Activated gamma-delta T cell treated with Interleukin-2 at 50 U/mL for 16 hours (primary cell): ENCODE results near the gene BRSK2.

Experiments used
- DNase-seq: peaks from one replicate; pipeline ENCODE4 v3.0.0-alpha.2; 2020

Gene BRSK2

GRCh38 chr11:1469911-1470680 is 80.4 kb downstream of the BRSK2 start:
- no peak for DNase-seq

DNA sequence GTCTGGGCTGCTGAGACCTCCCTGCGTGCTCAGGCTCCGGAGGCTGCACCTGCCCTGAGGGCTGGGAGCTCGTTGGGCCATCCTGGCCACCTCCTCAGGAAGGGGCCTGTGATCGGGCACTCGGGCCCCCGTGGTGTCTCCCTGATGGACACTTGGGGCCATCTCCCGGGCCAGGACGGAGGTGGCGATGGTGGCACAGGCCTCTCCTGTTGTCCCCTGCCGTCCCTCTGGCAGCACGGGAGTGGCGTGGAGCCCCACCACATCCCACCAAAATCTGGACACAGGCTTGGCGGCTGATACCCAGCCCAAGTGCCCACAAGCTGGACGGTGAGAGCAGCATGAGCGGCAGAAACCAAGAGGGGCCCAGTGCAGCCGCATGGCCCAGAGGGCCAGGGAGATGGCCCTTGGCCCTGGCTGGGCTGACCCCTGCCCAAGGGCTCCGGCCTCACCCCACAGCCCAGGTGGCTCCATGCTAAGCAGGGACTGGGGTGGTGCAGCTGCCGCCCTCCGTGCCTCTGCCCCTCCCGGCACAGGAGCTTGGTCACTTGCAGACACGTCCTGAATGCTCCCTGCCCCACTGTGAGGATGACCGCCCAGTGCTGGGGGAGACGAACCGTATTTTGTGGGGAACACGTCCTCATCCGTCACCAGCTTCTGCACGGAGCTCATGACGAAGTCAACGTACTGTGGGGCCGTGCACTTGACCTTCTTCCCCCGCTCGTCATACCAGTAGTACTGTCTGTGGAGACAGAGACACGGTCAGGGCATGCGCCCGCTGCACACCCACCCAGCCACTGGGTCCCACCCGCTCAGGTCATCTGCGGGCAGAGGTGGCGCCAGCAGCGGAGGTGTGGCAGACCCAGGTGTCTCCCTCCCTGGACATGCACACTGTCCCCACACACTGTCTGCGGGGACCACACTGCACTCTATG is 81.2 kb downstream of the BRSK2 start:
- DNase-seq, result no peak

- no peak for DNase-seq
Measured at GRCh38 chr11:1471736-1472135, 82.0 kb downstream of the BRSK2 start.

DNA sequence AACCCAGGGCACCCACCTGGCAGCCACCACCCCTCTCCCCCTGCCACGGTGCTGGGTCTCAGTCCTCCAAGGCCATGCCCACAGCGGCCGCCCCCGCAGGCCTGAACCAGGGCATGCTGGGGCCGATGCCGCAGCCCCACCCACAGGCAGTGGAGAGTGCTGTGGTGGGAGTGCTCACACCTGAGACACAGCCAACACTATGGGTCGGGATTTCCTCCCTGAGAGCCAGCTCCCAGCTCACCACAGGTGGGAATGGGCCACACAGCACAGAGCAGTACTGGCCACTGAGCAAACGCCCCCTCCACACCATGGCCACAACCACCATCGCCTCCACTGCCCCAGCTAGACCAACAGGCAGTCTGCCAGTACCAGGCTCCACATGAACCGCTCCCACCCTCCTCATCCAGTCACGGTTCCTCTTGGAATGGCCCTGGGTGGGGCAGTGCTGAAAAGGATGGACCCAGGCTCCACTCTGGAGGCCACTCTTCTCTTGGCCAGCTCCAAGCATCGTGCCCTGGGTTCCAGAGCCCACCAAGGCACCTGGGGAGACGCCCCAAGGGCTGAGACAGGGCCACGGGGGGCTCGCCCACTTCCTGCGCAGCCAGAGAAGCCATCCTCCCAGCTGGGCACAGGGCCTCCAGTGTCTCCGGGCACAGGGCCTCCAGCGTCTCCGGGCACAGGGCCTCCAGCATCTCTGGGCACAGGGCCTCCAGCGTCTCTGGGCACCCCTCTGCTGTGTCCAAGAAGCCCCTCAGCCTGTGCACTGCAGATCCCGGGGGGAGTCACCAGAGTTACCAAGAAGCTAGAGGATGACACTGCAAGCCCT is 82.7 kb downstream of the BRSK2 start:
- no peak for DNase-seq

DNA sequence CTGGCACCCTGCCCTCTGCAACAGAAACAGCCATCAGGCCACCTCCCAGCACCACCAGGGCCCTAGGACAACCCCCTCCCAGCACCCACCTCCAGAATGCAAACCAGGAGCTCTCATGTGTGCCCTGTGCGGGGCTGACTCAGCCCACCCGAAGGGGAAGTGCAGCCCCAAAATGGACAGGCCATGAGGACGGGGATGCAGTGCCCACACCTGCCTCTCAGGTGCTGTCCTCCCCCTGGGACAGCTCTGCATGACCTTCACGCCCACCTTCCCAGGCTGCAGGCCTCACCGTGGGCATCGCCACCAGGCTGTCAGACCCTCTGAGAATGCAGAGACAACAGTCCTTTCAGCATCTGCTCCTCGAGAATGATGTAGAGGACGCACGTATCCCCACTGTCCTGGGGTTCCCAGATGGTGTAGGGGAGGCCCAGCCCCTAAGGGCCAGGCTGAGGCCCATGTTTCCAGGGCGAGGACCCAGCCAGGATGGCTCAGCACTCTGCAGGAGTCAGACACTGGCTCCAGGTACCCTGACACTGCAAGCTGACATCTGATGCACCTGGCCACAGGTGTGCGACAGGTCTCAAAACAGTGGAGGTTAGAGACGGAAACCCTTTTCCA is 83.4 kb downstream of the BRSK2 start:
- DNase-seq, result no peak

DNA sequence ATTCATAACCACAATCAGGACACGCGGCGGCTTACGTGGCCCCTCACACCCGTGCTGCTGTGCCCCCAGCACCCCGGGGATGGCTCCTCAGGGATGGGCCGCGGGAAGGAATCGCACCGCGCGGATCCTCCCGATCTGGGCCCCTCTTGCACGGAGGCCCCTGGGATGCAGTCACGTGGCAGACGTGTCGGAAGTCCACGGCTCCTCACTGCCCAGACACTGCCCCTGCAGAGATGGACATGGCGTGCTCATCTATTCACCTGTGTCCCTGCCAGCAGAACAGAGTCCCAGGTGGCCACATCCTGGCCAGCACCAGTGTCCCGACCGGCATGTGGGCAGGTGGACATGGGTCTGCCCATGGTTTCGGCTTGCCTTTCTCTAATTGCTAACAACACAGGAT is 84.1 kb downstream of the BRSK2 start:
- DNase-seq, result no peak

- DNase-seq, result no peak
Measured at GRCh38 chr11:1475841-1476240, 86.1 kb downstream of the BRSK2 start.

DNA sequence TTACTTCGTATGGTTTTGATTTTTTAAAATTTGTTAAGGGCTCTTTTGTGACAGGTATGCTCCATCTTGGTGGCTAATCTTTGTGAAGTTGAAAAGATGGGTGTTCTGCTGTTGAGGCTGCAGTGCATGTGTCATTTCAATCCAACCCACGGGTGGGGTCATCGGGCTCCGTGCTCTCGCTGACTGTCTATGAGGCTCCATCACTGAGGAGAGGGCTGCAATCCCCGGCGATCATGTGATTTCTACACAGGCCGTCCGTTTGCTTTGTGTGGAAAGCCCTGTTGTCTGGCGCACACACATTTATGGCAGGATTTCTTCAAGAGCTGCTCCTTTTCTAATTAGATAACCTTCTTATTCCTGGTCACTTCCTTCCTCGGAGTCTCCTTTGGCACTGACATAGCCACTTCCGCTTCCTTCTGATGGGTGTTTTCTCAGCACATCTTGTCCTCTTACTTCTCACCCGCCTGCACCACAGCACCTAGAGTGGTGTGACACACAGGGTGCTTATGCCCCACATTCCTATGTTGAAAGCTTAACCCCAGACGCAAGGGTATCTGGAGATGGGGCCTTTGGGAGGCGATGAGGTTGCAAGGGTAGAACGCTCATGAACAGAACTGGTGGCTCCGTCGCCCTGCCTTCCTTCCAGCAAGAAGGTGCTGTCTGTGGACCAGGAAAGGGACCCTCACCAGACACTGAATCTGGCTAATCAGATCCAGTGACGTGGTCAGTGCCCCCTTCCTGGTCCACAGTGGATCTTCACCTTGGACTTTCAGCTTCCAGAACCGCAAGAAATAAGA is 87.4 kb downstream of the BRSK2 start:
- DNase-seq, result no peak

DNA sequence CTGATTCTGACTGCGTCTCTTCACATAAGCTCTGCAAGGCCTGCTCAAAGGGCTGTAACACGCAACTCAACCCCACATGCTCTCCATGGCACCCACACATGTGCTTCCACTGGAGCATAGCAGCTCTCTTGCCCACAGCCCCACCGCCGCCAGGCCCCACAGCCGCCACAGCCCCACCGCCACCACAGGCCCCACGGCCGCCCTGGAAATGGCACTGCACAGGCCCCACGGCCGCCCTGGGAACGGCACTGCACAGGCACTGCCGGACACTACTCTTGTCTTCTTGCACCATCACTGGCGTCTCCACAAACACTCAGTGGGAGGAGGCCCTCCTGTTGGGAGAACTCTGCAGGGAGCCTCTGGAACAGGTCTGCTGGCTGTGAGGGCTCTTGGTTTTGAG is 88.3 kb downstream of the BRSK2 start:
- DNase-seq, result no peak

DNA sequence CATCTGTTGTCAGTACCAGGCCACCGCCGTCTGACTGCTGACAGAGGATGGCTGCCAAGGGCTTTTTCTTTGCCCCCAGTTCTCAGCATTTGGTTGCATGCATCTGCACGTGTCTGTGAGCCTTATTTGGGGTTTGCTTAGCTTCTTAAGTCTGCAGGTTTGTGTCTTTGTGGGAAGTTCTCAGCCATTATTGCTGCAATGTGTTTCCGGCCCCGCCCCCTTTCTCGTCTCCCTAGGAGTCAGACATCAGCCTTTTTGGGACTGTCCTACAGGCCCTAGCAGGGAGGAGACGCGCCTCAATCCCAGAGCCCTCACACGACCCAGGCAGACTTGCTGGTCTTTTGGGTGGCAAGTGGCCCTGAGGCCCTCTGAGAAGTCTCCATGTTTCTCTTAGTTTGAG is 88.8 kb downstream of the BRSK2 start:
- no peak for DNase-seq

DNA sequence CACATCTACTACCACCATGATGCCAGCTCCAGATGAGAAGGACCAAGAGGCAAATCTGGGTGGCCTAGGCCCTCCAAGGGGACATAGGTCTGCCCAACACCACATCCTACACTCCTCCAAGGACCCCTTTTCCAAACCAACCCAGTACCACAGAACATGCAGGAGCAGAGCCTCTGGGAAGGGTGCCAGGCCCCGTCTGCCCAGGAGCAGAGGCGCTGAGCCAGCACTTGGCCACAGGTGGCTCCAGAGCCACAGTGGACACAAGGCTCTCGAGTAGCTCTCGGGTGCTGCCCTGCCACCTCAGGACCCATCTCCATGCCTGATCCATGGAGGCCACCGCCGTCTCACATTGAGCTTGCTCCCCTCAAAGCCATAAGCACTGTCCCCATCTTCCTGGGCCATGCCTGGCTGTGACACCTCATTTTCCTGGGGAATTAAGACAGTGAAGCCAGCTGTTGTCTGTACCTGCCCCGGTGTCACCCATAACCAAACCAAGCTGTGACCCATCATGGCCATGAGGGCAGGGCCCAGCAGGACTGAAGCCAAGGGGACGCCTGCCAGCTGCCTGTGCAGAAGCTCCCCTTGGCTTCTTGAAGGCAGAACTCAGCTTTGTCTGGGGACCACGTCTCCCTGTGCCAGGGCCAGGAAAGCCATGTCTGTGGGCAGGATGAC is 89.4 kb downstream of the BRSK2 start:
- no peak for DNase-seq

DNA sequence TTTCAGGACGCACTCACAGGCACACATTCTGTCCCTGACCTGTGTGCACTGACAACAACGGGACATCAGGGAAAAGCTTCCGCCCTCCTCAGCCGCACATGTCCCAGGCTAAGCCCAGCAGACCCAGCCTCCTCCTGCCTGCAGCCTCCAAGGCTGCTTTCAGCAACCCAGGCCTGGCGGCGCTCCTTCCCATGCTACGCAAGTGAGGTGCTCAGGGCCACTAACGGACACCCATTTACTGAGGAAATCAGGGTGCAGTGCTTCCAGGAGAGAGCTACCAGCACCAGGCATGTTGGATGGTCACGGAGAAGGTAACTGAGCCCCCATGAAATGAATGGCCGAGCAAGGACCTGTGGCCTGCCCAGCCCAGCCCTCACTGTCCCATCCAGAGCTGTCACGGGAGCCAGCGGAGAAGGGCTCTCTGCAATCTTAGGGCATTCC is 90.0 kb downstream of the BRSK2 start:
- no peak for DNase-seq

GRCh38 chr11:1480191-1480554 is 90.4 kb downstream of the BRSK2 start:
- DNase-seq, result no peak

DNA sequence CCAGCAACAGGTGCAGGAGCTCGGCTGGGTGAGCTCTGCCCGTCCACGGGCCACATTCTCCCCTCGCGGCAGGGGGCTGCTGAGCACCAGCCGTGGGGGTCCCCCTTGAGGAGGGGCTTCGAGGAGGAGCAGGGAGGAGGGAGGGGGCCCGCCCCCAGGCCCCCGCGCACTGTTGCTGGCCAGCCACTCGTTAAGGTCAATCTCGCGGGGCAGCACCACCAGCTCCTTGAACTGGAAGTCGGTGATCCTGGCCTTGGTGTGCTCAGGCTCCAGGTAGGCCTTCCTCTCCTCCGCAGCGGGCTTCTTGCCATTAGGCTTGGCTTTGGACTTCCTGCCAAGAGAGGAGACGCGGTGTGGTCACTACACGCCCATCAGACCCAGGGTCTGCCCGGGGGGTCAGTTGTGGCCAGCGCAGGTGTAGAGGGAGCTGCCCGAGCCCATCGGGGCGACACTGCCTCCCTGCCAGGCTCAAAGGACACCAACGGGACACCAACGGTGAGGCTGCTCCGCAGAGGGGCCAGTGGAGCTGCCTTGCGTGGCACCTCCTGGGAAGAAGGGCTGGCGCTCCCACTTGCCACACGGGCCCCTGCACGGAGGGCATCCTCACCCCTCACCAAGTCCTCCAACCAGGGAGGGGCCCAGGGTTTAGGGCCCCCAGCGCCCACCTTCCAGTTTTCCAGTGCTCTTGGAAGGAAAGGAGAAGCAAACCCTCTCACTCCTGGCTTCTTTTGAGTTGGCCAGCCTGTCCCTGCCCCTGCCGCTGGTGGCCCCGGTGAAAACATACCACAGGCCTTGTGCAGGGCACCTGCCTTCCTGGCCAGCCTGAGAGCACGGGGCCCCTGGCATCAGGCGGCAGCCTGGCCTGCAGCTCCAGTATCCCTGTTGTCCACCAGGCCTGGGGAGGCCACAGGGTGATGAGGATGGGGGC is 91.1 kb downstream of the BRSK2 start:
- no peak for DNase-seq

DNA sequence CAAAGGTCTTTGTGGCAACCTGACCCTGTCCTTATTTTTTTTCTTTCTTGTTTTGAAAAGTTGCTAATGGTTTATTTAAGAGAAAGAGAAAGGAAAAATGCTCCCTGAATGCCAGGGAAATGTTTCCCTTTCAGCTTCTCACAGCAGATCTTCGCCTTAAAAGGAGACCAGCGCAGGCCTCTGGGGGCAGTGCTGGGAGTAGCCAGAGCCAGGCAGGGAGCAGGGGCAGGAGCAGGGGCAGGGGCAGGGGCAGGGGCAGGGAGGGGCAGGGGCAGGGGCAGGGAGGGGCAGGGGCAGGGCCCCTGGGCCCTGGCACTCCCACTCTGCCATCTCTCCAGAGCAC is 91.7 kb downstream of the BRSK2 start:
- no peak for DNase-seq

- DNase-seq, result no peak
Measured at GRCh38 chr11:1481861-1482441, 92.2 kb downstream of the BRSK2 start.

DNA sequence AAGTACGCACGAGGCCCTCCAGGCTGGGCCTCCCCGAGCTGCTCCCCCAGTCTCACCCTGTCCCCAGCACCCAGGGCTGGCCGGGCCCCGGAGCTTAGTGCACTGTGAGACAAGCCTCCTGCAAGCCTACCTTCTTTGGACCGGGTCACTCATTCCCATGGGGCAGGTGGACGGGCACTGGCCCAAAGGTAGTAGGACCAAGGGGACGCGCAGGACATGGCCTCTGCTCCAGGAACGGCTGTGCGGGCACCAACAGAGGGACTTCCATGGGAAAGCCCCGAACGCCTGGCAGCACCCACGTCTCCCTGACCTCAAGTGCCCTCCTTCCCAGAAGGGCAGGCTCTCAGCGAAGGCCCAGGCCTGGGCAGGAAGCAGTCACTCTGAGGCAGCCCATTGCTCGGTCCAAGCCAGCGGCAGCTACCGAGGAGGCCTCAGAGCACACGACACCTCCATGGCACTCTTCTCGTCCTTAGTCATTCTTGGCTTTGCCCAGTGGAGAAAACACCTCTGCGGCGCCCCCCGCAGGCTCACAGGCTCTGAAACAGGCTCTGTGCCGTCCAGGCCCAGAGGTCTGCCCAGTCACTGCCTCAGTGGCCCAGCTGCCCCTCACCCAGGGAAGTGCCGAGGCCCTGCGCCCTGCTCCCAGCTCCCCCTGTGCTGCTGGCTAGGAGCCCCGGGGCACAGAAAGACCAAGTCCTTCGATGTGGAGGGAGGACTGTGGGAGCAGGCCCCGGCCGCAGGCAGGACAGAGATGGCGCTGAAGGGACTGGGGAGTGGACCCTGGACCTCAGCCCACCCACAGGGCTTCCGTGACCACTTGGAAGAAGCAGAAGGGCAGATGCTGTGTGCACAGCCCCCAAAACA is 93.1 kb downstream of the BRSK2 start:
- no peak for DNase-seq

- no peak for DNase-seq
Measured at GRCh38 chr11:1483445-1483961, 93.8 kb downstream of the BRSK2 start.
